Gastrocnemius medialis (tissue), 4 donors: Measurements from ENCODE around the gene ANTXR1.

Experiments
- POLR2A ChIP-seq, 2 donors: fragments of 450-650 bp; IDR thresholded peaks; one replicate each; pipeline ENCODE4 v1.6.1; 2017; ENCODE audit warnings: antibody characterized with exemption in 2 of 2, mild to moderate bottlenecking in 2 of 2, moderate library complexity in 2 of 2
- TF ChIP-seq, protein P1 (sequence below), 5 experiments: fragments of 450-650 bp in 3 of 5; fragments of 200-600 bp in 2 of 5; sonication (generic) in 2 of 5; IDR thresholded peaks in 4 of 5; conservative IDR thresholded peaks in 1 of 5; 1 replicate in 4 of 5; 2 replicates in 1 of 5; pipeline ENCODE4 v1.5.1; 2016 to 2019; ENCODE audit warnings: antibody characterized with exemption in 5 of 5, mild to moderate bottlenecking in 3 of 5, moderate library complexity in 3 of 5

GRCh38 chr2:69076601-69077000 is 63.6 kb downstream of the ANTXR1 start:
- TF ChIP-seq, protein P1, sequence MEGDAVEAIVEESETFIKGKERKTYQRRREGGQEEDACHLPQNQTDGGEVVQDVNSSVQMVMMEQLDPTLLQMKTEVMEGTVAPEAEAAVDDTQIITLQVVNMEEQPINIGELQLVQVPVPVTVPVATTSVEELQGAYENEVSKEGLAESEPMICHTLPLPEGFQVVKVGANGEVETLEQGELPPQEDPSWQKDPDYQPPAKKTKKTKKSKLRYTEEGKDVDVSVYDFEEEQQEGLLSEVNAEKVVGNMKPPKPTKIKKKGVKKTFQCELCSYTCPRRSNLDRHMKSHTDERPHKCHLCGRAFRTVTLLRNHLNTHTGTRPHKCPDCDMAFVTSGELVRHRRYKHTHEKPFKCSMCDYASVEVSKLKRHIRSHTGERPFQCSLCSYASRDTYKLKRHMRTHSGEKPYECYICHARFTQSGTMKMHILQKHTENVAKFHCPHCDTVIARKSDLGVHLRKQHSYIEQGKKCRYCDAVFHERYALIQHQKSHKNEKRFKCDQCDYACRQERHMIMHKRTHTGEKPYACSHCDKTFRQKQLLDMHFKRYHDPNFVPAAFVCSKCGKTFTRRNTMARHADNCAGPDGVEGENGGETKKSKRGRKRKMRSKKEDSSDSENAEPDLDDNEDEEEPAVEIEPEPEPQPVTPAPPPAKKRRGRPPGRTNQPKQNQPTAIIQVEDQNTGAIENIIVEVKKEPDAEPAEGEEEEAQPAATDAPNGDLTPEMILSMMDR (IDR thresholded peaks at IDR 0.05 in 4 of 5, conservative IDR thresholded peaks at IDR 0.05 in 1 of 5): no peak
- no peak for TF ChIP-seq POLR2A (IDR thresholded peaks at IDR 0.05)
